SK-N-SH (cell line): ENCODE data around the gene VGLL3. TPM values are rescaled to one million over a fixed set of nuclear protein-coding genes. Genes with fewer than 3 reads are reported as not detected.

Source experiments
- CTCF ChIA-PET: fragments of 300-600, 350-600 bp; formaldehyde crosslinking; extraction: SDS; loops from one replicate; lab custom pipeline; 2021; lab: Yijun Ruan, JAX
- POLR2A ChIA-PET: fragments of 350-600 bp; sonication (Branson Sonifier 250); formaldehyde crosslinking; extraction: SDS; loops from one replicate; lab custom pipeline; 2020; ENCODE audit warnings: antibody characterized with exemption, inconsistent platforms; lab: Yijun Ruan, JAX
- DNase-seq: peaks from one replicate; pipeline ENCODE4 v3.0.0; 2012
- H2AFZ ChIP-seq: fragments of 200-600 bp; sonication (generic); 2 replicates; pipeline ENCODE4 v1.8.1; 2016; ENCODE audit warnings: antibody characterized with exemption, mild to moderate bottlenecking, low read depth
- H3F3A ChIP-seq: fragments of 200-600 bp; sonication (generic); replicated peaks from 2 replicates; pipeline ENCODE3; 2016; ENCODE audit warnings: antibody characterized with exemption, mild to moderate bottlenecking; ENCODE audit not compliant: insufficient read depth
- H3K27ac ChIP-seq, 2 experiments: fragments of 200-500 bp in 1 of 2; fragments of 200-600 bp in 1 of 2; sonication (Bioruptor generic) in 1 of 2; sonication (generic), shearing (Covaris generic) in 1 of 2; 2 replicates each; pipeline versions ENCODE4 v1.5.1 to v1.6.1; 2014 to 2016; ENCODE audit warnings: low read depth in 2 of 2, inconsistent platforms in 1 of 2, low read length in 1 of 2, mild to moderate bottlenecking in 1 of 2, mixed read lengths in 1 of 2
- H3K27me3 ChIP-seq: fragments of 200-600 bp; sonication (generic), shearing (Covaris generic); 2 replicates; pipeline ENCODE4 v1.6.1; 2016; ENCODE audit warnings: mixed run types; ENCODE audit not compliant: insufficient read depth
- H3K36me3 ChIP-seq, 2 experiments: fragments of 200-500 bp in 1 of 2; fragments of 200-600 bp in 1 of 2; sonication (Bioruptor generic) in 1 of 2; sonication (generic) in 1 of 2; replicated peaks in 1 of 2; 2 replicates each; pipeline versions ENCODE3 to v1.5.1; 2014 to 2016; ENCODE audit warnings: low read length in 1 of 2, mild to moderate bottlenecking in 1 of 2; ENCODE audit not compliant: insufficient read depth in 2 of 2, control insufficient read depth in 1 of 2
- H3K4me1 ChIP-seq, 2 experiments: fragments of 200-500 bp in 1 of 2; fragments of 200-600 bp in 1 of 2; sonication (Bioruptor generic) in 1 of 2; sonication (generic), shearing (Covaris generic) in 1 of 2; 2 replicates each; pipeline versions ENCODE4 v1.5.1 to v1.6.1; 2014 to 2016; ENCODE audit warnings: low read depth in 1 of 2, low read length in 1 of 2, mixed run types in 1 of 2; ENCODE audit not compliant: insufficient read depth in 2 of 2, control insufficient read depth in 1 of 2
- H3K4me2 ChIP-seq: fragments of 200-600 bp; sonication (generic), shearing (Covaris generic); 2 replicates; pipeline ENCODE4 v1.6.1; 2017; ENCODE audit warnings: mixed run types
- H3K4me3 ChIP-seq, 2 experiments: fragments of 200-500 bp in 1 of 2; fragments of 200-600 bp in 1 of 2; sonication (Bioruptor generic) in 1 of 2; sonication (generic), shearing (Covaris generic) in 1 of 2; 2 replicates each; pipeline versions ENCODE4 v1.5.1 to v1.8.1; 2014 to 2016; ENCODE audit warnings: low read depth in 2 of 2, inconsistent platforms in 1 of 2, low read length in 1 of 2, mild to moderate bottlenecking in 1 of 2, mixed read lengths in 1 of 2, moderate library complexity in 1 of 2
- H3K79me2 ChIP-seq: fragments of 200-600 bp; sonication (generic); 2 replicates; pipeline ENCODE4 v1.8.1; 2017; ENCODE audit warnings: mild to moderate bottlenecking; ENCODE audit not compliant: insufficient read depth
- H3K9ac ChIP-seq: fragments of 200-600 bp; sonication (generic); 2 replicates; pipeline ENCODE4 v1.6.1; 2017; ENCODE audit warnings: mixed run types
- H3K9me2 ChIP-seq: fragments of 200-600 bp; sonication (generic); 2 replicates; pipeline ENCODE4 v1.6.1; 2017; ENCODE audit warnings: mixed run types
- H3K9me3 ChIP-seq: fragments of 200-600 bp; sonication (generic); 2 replicates; pipeline ENCODE4 v1.6.1; 2017; ENCODE audit warnings: mixed run types, mild to moderate bottlenecking, moderate library complexity
- H4K20me1 ChIP-seq: fragments of 200-600 bp; sonication (generic); 2 replicates; pipeline ENCODE4 v1.6.1; 2017; ENCODE audit warnings: mild to moderate bottlenecking, mixed run types; ENCODE audit not compliant: insufficient read depth
- ELF1 ChIP-seq: IDR thresholded peaks from 2 replicates; pipeline ENCODE4 v1.4.0; 2012
- JUND ChIP-seq: IDR thresholded peaks from 2 replicates; pipeline ENCODE4 v1.4.0; 2012
- NRF1 ChIP-seq: IDR thresholded peaks from 2 replicates; pipeline ENCODE4 v1.6.1; 2012; ENCODE audit warnings: low read depth, mild to moderate bottlenecking, low read length
- SMC3 ChIP-seq: IDR thresholded peaks from 2 replicates; pipeline ENCODE4 v1.6.1; 2012; ENCODE audit warnings: low read depth, low read length, improper control_type of control experiment
- TAF1 ChIP-seq: IDR thresholded peaks from 2 replicates; pipeline ENCODE4 v1.6.1; 2012; ENCODE audit warnings: low read depth, mild to moderate bottlenecking, low read length, moderate library complexity, borderline replicate concordance
- WGBS: methylation state at CpG from one replicate; pipeline ENCODE4 v1.1.6; 2017; ENCODE audit warnings: low lambda C conversion rate; 5-methylcytosine and 5-hydroxymethylcytosine counted together
- polyA plus RNA-seq, 3 experiments: library from polyadenylated mRNA; depleted of rRNA; stranded (reverse); fragments of >200 nt; gene quantifications; 2 replicates each; pipeline ENCODE4 v1.2.3, GENCODE V29; 2012
- TF ChIP-seq, protein P1 (sequence below): IDR thresholded peaks from 2 replicates; pipeline ENCODE4 v1.6.1; 2012; ENCODE audit warnings: mild to moderate bottlenecking, low read depth, low read length, moderate library complexity
- TF ChIP-seq, protein P2 (sequence below): IDR thresholded peaks from 2 replicates; pipeline ENCODE4; 2012
- TF ChIP-seq, protein P3 (sequence below): fragments of 200-600 bp; sonication (generic); IDR thresholded peaks from 2 replicates; pipeline ENCODE4 v1.6.1; 2017; ENCODE audit warnings: antibody characterized with exemption, mild to moderate bottlenecking, moderate library complexity

Gene VGLL3
- polyA plus RNA-seq, 1 of the 3 experiments (the other 2 are of a cell fraction), result not detected

GRCh38 chr3:86950717-86951116 is 40.2 kb downstream of the VGLL3 start:
- Histone ChIP-seq H2AFZ (no peak overlapping the region), H4K20me1 (no peaks in the 10 kb centered on the region), H3K9ac (no peak overlapping the region), H3K9me2 (no peaks in the 10 kb centered on the region), H3K79me2 (no peaks in the 10 kb centered on the region), H3K9me3 (no peaks in the 10 kb centered on the region), H3K27ac (no peak overlapping the region), H3K27me3 (peaks cover 5% of the 10 kb centered on the region; the same call in 1 of the 2 replicates), H3K4me3 (no peak overlapping the region), H3K4me2 (no peak overlapping the region), H3K4me1 (no peaks in the 10 kb centered on the region; a peak in 1 of 4 replicates), H3K36me3 (no peaks in the 10 kb centered on the region), H3F3A (no peaks in the 10 kb centered on the region)
- ChIA-PET CTCF (no interaction called here), POLR2A (no interaction called here)
- TF ChIP-seq TAF1 (no peak), NRF1 (no peak), SMC3 (no peak)
- TF ChIP-seq, protein P1, sequence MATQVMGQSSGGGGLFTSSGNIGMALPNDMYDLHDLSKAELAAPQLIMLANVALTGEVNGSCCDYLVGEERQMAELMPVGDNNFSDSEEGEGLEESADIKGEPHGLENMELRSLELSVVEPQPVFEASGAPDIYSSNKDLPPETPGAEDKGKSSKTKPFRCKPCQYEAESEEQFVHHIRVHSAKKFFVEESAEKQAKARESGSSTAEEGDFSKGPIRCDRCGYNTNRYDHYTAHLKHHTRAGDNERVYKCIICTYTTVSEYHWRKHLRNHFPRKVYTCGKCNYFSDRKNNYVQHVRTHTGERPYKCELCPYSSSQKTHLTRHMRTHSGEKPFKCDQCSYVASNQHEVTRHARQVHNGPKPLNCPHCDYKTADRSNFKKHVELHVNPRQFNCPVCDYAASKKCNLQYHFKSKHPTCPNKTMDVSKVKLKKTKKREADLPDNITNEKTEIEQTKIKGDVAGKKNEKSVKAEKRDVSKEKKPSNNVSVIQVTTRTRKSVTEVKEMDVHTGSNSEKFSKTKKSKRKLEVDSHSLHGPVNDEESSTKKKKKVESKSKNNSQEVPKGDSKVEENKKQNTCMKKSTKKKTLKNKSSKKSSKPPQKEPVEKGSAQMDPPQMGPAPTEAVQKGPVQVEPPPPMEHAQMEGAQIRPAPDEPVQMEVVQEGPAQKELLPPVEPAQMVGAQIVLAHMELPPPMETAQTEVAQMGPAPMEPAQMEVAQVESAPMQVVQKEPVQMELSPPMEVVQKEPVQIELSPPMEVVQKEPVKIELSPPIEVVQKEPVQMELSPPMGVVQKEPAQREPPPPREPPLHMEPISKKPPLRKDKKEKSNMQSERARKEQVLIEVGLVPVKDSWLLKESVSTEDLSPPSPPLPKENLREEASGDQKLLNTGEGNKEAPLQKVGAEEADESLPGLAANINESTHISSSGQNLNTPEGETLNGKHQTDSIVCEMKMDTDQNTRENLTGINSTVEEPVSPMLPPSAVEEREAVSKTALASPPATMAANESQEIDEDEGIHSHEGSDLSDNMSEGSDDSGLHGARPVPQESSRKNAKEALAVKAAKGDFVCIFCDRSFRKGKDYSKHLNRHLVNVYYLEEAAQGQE, result no peak
- TF ChIP-seq, protein P2, sequence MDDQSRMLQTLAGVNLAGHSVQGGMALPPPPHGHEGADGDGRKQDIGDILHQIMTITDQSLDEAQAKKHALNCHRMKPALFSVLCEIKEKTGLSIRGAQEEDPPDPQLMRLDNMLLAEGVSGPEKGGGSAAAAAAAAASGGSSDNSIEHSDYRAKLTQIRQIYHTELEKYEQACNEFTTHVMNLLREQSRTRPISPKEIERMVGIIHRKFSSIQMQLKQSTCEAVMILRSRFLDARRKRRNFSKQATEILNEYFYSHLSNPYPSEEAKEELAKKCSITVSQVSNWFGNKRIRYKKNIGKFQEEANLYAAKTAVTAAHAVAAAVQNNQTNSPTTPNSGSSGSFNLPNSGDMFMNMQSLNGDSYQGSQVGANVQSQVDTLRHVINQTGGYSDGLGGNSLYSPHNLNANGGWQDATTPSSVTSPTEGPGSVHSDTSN, result no peak
- TF ChIP-seq, protein P3, sequence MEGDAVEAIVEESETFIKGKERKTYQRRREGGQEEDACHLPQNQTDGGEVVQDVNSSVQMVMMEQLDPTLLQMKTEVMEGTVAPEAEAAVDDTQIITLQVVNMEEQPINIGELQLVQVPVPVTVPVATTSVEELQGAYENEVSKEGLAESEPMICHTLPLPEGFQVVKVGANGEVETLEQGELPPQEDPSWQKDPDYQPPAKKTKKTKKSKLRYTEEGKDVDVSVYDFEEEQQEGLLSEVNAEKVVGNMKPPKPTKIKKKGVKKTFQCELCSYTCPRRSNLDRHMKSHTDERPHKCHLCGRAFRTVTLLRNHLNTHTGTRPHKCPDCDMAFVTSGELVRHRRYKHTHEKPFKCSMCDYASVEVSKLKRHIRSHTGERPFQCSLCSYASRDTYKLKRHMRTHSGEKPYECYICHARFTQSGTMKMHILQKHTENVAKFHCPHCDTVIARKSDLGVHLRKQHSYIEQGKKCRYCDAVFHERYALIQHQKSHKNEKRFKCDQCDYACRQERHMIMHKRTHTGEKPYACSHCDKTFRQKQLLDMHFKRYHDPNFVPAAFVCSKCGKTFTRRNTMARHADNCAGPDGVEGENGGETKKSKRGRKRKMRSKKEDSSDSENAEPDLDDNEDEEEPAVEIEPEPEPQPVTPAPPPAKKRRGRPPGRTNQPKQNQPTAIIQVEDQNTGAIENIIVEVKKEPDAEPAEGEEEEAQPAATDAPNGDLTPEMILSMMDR, result 0 out of 2 replicates have a peak, but pooled peaks have one; percentile 6
- no peak for DNase-seq
- WGBS, result 15% methylated on average over 3 of the region's 3 CpGs

DNA sequence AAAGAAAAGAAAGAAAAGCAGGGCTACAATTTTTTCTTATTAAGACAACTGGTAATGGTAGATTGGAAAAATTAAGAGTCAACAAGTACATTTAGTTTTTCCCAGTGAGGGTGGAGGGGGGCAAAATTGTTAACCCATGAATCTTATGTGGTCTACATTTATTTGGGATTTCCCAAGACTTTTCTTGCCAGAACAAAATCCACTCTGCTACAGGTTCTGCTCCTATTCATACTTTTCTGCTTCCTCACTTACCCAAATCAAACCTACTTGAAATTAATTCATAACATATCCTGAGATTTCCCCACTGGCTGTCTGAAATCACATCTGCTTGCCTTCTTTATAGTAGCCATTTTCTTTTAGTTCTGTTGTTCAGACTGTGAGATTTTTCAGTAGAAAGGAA is 41.1 kb downstream of the VGLL3 start:
- Histone ChIP-seq H3K9ac (no peak overlapping the region), H3K79me2 (no peaks in the 10 kb centered on the region), H3K4me1 (no peaks in the 10 kb centered on the region; a peak in 1 of 4 replicates)
- CTCF ChIA-PET, result no interaction called here
- TF ChIP-seq ELF1 (no peak), JUND (no peak)
- TF ChIP-seq, all 33 proteins: peak for 0
- Histone ChIP-seq H3K27me3 (peaks cover 7% of the 10 kb centered on the region), H3K9me3 (no peaks in the 10 kb centered on the region), H3K27ac (no peak overlapping the region), H2AFZ (no peak overlapping the region), H3K9me2 (no peaks in the 10 kb centered on the region), H3K4me3 (no peak overlapping the region), H4K20me1 (no peaks in the 10 kb centered on the region), H3F3A (no peaks in the 10 kb centered on the region), H3K4me2 (no peak overlapping the region), H3K36me3 (no peaks in the 10 kb centered on the region)
- DNase-seq, result no peak
- POLR2A ChIA-PET, result no interaction called here
